ENCODE measurements around the gene TBX19. TPM values are rescaled to one million over a fixed set of nuclear protein-coding genes. Genes with fewer than 3 reads are reported as not detected.

Gene TBX19
- total and polyA plus RNA-seq, 2 of the 8 experiments (the other 6 are each of a cell fraction or from before 2014, with no cell fraction given), result 1.0 to 1.8 TPM

DNA sequence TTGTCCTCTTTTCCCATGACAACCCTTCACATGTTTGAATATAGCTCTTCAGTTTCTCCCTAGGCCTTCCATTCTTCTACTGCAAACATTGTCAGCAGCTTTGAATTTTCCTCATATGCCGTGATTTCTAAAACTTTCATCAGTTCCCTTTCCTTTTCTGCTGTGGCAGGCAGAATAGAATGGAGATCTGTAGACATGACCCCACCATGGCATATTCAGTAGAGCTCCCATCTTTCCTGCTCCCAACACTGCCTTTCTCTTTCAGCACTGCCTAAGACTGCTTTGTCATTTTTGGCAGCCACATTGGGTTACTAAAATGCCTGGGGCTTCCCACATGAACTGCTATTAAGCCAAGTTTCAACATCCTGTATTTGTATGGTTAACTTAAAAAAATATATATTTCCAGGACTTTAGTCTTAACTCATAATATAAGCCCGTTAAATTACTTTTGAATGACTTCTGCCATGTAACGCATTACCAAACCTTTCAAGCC lies 60.9 kb downstream of the TBX19 start (continued):
- TF ChIP-seq, protein P1, sequence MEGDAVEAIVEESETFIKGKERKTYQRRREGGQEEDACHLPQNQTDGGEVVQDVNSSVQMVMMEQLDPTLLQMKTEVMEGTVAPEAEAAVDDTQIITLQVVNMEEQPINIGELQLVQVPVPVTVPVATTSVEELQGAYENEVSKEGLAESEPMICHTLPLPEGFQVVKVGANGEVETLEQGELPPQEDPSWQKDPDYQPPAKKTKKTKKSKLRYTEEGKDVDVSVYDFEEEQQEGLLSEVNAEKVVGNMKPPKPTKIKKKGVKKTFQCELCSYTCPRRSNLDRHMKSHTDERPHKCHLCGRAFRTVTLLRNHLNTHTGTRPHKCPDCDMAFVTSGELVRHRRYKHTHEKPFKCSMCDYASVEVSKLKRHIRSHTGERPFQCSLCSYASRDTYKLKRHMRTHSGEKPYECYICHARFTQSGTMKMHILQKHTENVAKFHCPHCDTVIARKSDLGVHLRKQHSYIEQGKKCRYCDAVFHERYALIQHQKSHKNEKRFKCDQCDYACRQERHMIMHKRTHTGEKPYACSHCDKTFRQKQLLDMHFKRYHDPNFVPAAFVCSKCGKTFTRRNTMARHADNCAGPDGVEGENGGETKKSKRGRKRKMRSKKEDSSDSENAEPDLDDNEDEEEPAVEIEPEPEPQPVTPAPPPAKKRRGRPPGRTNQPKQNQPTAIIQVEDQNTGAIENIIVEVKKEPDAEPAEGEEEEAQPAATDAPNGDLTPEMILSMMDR (IDR thresholded peaks at IDR 0.05; ENCODE audit: control extremely low read depth in 1 of 3, insufficient read depth in 1 of 3, low read depth in 1 of 3, low read length in 3 of 3), result no peak
- TF ChIP-seq, protein P2, sequence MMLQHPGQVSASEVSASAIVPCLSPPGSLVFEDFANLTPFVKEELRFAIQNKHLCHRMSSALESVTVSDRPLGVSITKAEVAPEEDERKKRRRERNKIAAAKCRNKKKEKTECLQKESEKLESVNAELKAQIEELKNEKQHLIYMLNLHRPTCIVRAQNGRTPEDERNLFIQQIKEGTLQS (IDR thresholded peaks at IDR 0.05; ENCODE audit: insufficient read depth, low read depth, low read length), result no peak
- TF ChIP-seq NRF1 (IDR thresholded peaks at IDR 0.05; ENCODE audit: low read depth, low read length), result no peak

Data from H1 (cell line).